HEK293 (cell line): ENCODE results near the gene LTBP1.
A peak's percentile ranks its signal among the peaks of the same experiment; 100 is the strongest.
"Not testable (repeated sequence)": the region's sequence is repeated elsewhere in the genome, so short reads cannot be mapped to it uniquely, and the experiment has no call there.

Experiments
- CTCF ChIA-PET: fragments of 350-600 bp; formaldehyde crosslinking; extraction: SDS; loops from one replicate; lab custom pipeline; 2021; ENCODE audit warnings: antibody characterized with exemption; lab: Yijun Ruan, JAX
- POLR2A ChIA-PET: fragments of 300-600 bp; formaldehyde crosslinking; extraction: SDS; loops from one replicate; lab custom pipeline; 2020; ENCODE audit warnings: antibody characterized with exemption, inconsistent platforms; lab: Yijun Ruan, JAX
- H3K27ac ChIP-seq: fragments of 200-500 bp; sonication (Bioruptor generic); 2 replicates; pipeline ENCODE4 v1.5.1; 2014; ENCODE audit warnings: low read depth, low read length, control low read depth, inconsistent platforms; ENCODE audit errors: extremely low read depth
- H3K36me3 ChIP-seq, 2 experiments: fragments of 200-500 bp in 1 of 2; sonication (Bioruptor generic) in 1 of 2; 1 replicate in 1 of 2; 2 replicates in 1 of 2; pipeline ENCODE4 v1.5.1; 2014 to 2017; ENCODE audit warnings: inconsistent platforms in 2 of 2, low read length in 2 of 2; ENCODE audit not compliant: control insufficient read depth in 2 of 2, insufficient read depth in 1 of 2
- H3K4me1 ChIP-seq: fragments of 200-500 bp; sonication (Bioruptor generic); 2 replicates; pipeline ENCODE4 v1.5.1; 2014; ENCODE audit warnings: mild to moderate bottlenecking, low read length, inconsistent platforms; ENCODE audit not compliant: control insufficient read depth, insufficient read depth
- H3K4me3 ChIP-seq: 2 replicates; pipeline ENCODE4 v1.5.1; 2011; ENCODE audit warnings: low read depth, mild to moderate bottlenecking, control low read depth, low read length, moderate library complexity
- H3K9me3 ChIP-seq: fragments of 200-500 bp; sonication (Bioruptor generic); 2 replicates; pipeline ENCODE4 v1.5.1; 2014; ENCODE audit warnings: low read depth, low read length, inconsistent platforms; ENCODE audit not compliant: control insufficient read depth, insufficient read depth
- FEZF1 ChIP-seq: fragments of 450-650 bp; formaldehyde crosslinking; IDR thresholded peaks from 2 replicates; pipeline ENCODE4 v1.5.1; 2016; ENCODE audit warnings: missing biosample characterization, missing genetic modification characterization
- KLF7 ChIP-seq: fragments of 450-650 bp; formaldehyde crosslinking; IDR thresholded peaks from 2 replicates; pipeline ENCODE4 v1.5.1; 2016; ENCODE audit warnings: missing biosample characterization, missing genetic modification characterization, borderline replicate concordance
- REPIN1 ChIP-seq: fragments of 450-650 bp; formaldehyde crosslinking; IDR thresholded peaks from 2 replicates; pipeline ENCODE4 v1.5.1; 2017; ENCODE audit warnings: missing biosample characterization, missing genetic modification characterization, low read depth
- SP2 ChIP-seq: fragments of 450-650 bp; formaldehyde crosslinking; IDR thresholded peaks from 2 replicates; pipeline ENCODE4 v1.5.1; 2016; ENCODE audit warnings: missing biosample characterization, missing genetic modification characterization
- ZBTB48 ChIP-seq: fragments of 450-650 bp; formaldehyde crosslinking; IDR thresholded peaks from 2 replicates; pipeline ENCODE4 v1.5.1; 2016; ENCODE audit warnings: missing biosample characterization, missing genetic modification characterization
- ZNF146 ChIP-seq: fragments of 450-650 bp; formaldehyde crosslinking; IDR thresholded peaks from 2 replicates; pipeline ENCODE4 v1.5.1; 2016; ENCODE audit warnings: missing biosample characterization, missing genetic modification characterization
- ZNF37A ChIP-seq: fragments of 450-650 bp; IDR thresholded peaks from 2 replicates; pipeline ENCODE4 v1.5.1; 2018; ENCODE audit warnings: missing biosample characterization, missing genetic modification characterization
- ZNF521 ChIP-seq: fragments of 450-650 bp; formaldehyde crosslinking; IDR thresholded peaks from 2 replicates; pipeline ENCODE4 v1.5.1; 2017; ENCODE audit warnings: missing biosample characterization, mild to moderate bottlenecking, missing genetic modification characterization
- ZNF549 ChIP-seq: fragments of 450-650 bp; IDR thresholded peaks from 2 replicates; pipeline ENCODE4 v1.5.1; 2018; ENCODE audit warnings: missing biosample characterization, missing genetic modification characterization, mild to moderate bottlenecking, inconsistent platforms, moderate library complexity
- ZNF629 ChIP-seq: fragments of 450-650 bp; formaldehyde crosslinking; IDR thresholded peaks from 2 replicates; pipeline ENCODE4 v1.5.1; 2017; ENCODE audit warnings: missing biosample characterization, missing genetic modification characterization
- ZNF76 ChIP-seq: fragments of 450-650 bp; formaldehyde crosslinking; IDR thresholded peaks from 2 replicates; pipeline ENCODE4; 2016; ENCODE audit warnings: low read depth, missing biosample characterization, missing genetic modification characterization, borderline replicate concordance
- ZNF777 ChIP-seq: fragments of 450-650 bp; formaldehyde crosslinking; IDR thresholded peaks from 2 replicates; pipeline ENCODE4 v1.5.1; 2017; ENCODE audit warnings: missing biosample characterization, missing genetic modification characterization, borderline replicate concordance
- TF ChIP-seq, protein P1 (sequence below): fragments of 450-650 bp; formaldehyde crosslinking; conservative IDR thresholded peaks from 2 replicates; pipeline ENCODE4 v1.5.1; 2016; ENCODE audit warnings: low read depth, missing biosample characterization, missing genetic modification characterization
- TF ChIP-seq, protein P2 (sequence below): fragments of 450-650 bp; formaldehyde crosslinking; IDR thresholded peaks from 2 replicates; pipeline ENCODE4 v1.5.1; 2017; ENCODE audit warnings: missing biosample characterization, missing genetic modification characterization

The LTBP1 gene

DNA sequence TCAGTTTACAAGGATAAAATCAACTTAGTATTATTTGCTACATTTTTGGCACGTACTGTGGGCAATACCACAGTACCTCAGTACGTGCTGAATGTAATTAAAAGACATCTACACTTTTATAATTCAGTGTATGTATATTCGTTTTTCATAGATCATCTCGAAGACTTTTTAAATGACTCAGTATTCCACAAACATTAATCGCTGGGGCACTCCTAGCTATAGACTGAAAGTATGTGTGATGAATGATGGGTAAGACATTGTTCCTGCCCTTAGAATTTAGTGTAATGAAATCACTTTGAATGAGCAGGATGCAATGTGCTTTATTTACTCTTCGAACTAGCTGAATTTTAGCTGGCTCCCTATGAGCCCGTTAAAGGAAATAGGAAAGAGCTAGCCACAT lies 284.1 kb downstream of the LTBP1 start (continued):
- TF ChIP-seq, protein P1, sequence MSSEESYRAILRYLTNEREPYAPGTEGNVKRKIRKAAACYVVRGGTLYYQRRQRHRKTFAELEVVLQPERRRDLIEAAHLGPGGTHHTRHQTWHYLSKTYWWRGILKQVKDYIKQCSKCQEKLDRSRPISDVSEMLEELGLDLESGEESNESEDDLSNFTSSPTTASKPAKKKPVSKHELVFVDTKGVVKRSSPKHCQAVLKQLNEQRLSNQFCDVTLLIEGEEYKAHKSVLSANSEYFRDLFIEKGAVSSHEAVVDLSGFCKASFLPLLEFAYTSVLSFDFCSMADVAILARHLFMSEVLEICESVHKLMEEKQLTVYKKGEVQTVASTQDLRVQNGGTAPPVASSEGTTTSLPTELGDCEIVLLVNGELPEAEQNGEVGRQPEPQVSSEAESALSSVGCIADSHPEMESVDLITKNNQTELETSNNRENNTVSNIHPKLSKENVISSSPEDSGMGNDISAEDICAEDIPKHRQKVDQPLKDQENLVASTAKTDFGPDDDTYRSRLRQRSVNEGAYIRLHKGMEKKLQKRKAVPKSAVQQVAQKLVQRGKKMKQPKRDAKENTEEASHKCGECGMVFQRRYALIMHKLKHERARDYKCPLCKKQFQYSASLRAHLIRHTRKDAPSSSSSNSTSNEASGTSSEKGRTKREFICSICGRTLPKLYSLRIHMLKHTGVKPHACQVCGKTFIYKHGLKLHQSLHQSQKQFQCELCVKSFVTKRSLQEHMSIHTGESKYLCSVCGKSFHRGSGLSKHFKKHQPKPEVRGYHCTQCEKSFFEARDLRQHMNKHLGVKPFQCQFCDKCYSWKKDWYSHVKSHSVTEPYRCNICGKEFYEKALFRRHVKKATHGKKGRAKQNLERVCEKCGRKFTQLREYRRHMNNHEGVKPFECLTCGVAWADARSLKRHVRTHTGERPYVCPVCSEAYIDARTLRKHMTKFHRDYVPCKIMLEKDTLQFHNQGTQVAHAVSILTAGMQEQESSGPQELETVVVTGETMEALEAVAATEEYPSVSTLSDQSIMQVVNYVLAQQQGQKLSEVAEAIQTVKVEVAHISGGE (tag by site-specific recombination), result no peak
- no peak for TF ChIP-seq ZBTB48 (tag by site-specific recombination)

DNA sequence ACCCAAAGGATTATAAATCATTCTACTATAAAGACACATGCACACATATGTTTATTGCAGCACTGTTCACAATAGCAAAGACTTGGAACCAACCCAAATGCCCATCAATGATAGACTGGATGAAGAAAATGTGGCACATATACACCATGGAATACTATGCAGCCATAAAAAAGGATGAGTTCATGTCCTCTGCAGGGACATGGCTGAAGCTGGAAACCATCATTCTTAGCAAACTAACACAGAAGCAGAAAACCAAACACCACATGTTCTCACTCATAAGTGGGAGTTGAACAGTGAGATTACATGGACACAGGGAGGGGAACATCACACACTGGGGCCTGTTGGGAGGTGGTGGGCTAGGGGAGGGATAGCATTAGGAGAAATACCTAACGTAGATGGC lies 288.8 kb downstream of the LTBP1 start:
- H3K27ac ChIP-seq, CTCF ChIA-PET, H3K36me3 ChIP-seq, H3K4me3 ChIP-seq, H3K4me1 ChIP-seq, POLR2A ChIA-PET, H3K9me3 ChIP-seq: not testable (repeated sequence)
- peak; percentile 89 for TF ChIP-seq ZNF146 (tag by site-specific recombination)

DNA sequence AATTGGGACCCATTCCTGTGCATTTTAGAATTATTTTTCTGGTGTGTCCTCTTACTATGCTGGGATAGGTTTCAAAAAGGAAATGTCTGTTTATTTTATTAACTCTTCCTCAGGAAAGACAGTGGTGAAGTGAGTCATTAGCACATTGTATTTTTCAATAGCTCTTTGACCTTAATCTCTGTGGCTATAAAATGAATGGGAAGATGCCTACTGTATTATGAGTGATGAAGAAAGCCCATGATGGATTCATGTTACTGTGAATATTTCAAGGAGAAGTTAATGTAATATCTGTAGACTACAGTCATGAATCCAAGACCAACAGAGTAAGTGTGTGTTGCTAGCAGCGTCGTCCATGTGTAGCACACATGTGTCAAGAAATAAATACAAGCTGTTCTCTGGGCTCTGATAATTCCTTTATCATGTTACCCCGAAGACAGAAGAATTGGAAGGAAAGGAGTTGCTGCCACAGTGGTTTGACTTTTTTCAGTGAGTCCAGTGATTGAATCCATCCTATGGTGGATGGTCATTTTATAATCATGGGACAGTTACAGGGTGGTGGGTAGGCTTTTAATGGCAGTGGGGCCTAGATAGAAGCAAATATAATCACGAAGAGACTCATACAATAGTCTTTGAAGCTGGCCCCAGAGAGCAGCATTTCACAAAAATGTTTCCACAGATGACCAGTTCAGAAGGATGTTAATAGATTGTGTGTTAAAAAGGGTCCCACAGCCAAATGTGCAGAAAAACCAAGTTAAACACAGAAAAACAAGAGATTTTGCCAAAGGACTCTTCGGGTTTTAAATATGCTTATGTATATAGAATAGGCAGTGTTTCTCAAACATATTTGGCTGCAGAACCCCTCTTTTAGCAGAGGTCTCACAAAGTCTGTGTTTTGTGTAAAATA lies 290.0 kb downstream of the LTBP1 start:
- no peak overlapping the region for H3K27ac ChIP-seq
- POLR2A ChIA-PET, result no interaction called here
- no peaks in the 10 kb centered on the region for H3K36me3 ChIP-seq
- TF ChIP-seq ZBTB48 (tag by site-specific recombination), result no peak
- TF ChIP-seq ZNF37A (tag by site-specific recombination), result no peak
- no peak for TF ChIP-seq ZNF521 (tag by site-specific recombination)
- H3K4me3 ChIP-seq, result no peak overlapping the region
- CTCF ChIA-PET, result no interaction called here
- H3K9me3 ChIP-seq, result no peaks in the 10 kb centered on the region
- peaks cover 2% of the 10 kb centered on the region; the same call in 1 of the 2 replicates for H3K4me1 ChIP-seq

DNA sequence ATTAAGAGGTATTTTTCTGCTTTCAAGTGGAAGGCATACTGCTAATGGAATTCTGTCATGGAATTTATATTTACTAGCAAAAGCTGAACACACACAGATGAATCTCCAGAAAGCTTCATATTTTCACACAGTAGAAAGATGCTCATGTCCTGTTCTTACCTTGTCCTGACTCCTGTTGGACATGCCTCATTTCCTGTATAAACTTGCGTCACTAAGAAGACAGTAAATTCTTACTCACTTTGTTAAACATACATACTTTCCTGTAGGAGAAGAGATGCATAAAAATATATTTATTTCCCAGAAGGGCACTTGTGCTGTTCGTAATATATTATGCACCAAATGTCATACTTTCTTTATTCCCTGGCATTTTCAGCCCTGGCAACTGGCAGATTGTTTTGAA lies 291.4 kb downstream of the LTBP1 start:
- Histone ChIP-seq H3K4me1 (peaks cover 2% of the 10 kb centered on the region; the same call in 1 of the 2 replicates), H3K9me3 (no peaks in the 10 kb centered on the region), H3K27ac (no peak overlapping the region), H3K4me3 (no peak overlapping the region), H3K36me3 (no peaks in the 10 kb centered on the region)
- no peak for TF ChIP-seq KLF7 (tag by site-specific recombination)
- TF ChIP-seq, protein P2, sequence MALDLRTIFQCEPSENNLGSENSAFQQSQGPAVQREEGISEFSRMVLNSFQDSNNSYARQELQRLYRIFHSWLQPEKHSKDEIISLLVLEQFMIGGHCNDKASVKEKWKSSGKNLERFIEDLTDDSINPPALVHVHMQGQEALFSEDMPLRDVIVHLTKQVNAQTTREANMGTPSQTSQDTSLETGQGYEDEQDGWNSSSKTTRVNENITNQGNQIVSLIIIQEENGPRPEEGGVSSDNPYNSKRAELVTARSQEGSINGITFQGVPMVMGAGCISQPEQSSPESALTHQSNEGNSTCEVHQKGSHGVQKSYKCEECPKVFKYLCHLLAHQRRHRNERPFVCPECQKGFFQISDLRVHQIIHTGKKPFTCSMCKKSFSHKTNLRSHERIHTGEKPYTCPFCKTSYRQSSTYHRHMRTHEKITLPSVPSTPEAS (tag by site-specific recombination), result no peak
- TF ChIP-seq REPIN1 (tag by site-specific recombination), result no peak
- TF ChIP-seq ZNF76 (tag by site-specific recombination), result no peak
- no peak for TF ChIP-seq ZNF777 (tag by site-specific recombination)
- TF ChIP-seq ZNF549, result no peak
- no peak for TF ChIP-seq FEZF1 (tag by site-specific recombination)
- no peak for TF ChIP-seq SP2 (tag by site-specific recombination)
- TF ChIP-seq ZNF629 (tag by site-specific recombination), result no peak
- ChIA-PET POLR2A (no interaction called here), CTCF (no interaction called here)
